OCI-LY7 (cell line): ENCODE measurements around the gene LCN9. TPM values are rescaled to one million over a fixed set of nuclear protein-coding genes. Genes with fewer than 3 reads are reported as not detected.

Experiments
- BruUV-seq: library from RNA; stranded (reverse); fragments of 400-500 nt; replicated peaks from 2 replicates; lab custom pipeline; 2021; lab: Mats Ljungman, UMichigan
- CTCF ChIA-PET: fragments of 300-600 bp; sonication (Branson Sonifier 250); formaldehyde crosslinking; loops from one replicate; lab custom pipeline; 2022; ENCODE audit warnings: antibody characterized with exemption; ENCODE audit not compliant: unreplicated experiment; lab: Charles Lee
- POLR2A ChIA-PET: fragments of 300-600 bp; sonication (Branson Sonifier 250); formaldehyde crosslinking; loops from one replicate; lab custom pipeline; 2022; ENCODE audit warnings: antibody characterized with exemption; lab: Charles Lee
- DNase-seq: peaks from one replicate; pipeline ENCODE4 v3.0.0-alpha.2; 2015; ENCODE audit warnings: low spot score
- H2AFZ ChIP-seq: fragments of 200-600 bp; sonication (generic), shearing (Covaris generic); 2 replicates; pipeline ENCODE4 v1.6.1; 2014; ENCODE audit warnings: mild to moderate bottlenecking, antibody characterized with exemption, low read length, moderate library complexity
- H3K27ac ChIP-seq: fragments of 200-600 bp; sonication (generic); 2 replicates; pipeline ENCODE4 v1.5.1; 2014; ENCODE audit warnings: mixed run types, low read depth, mild to moderate bottlenecking, moderate library complexity, low read length, inconsistent platforms; ENCODE audit not compliant: poor library complexity, severe bottlenecking
- H3K36me3 ChIP-seq: fragments of 200-600 bp; sonication (generic); 2 replicates; pipeline ENCODE4 v1.6.1; 2014; ENCODE audit warnings: mild to moderate bottlenecking, antibody characterized with exemption, low read length, moderate library complexity, mixed read lengths; ENCODE audit not compliant: insufficient read depth
- H3K4me1 ChIP-seq: fragments of 200-600 bp; sonication (generic); 2 replicates; pipeline ENCODE4 v1.5.1; 2014; ENCODE audit warnings: mild to moderate bottlenecking, low read length; ENCODE audit not compliant: insufficient read depth, poor library complexity, severe bottlenecking
- H3K4me2 ChIP-seq: fragments of 200-600 bp; sonication (generic); 2 replicates; pipeline ENCODE4 v1.6.1; 2014; ENCODE audit warnings: mild to moderate bottlenecking, low read length
- H3K4me3 ChIP-seq: fragments of 200-600 bp; sonication (generic); 2 replicates; pipeline ENCODE4 v1.5.1; 2014; ENCODE audit warnings: mild to moderate bottlenecking, low read depth, low read length; ENCODE audit not compliant: poor library complexity, severe bottlenecking
- H3K79me2 ChIP-seq: fragments of 200-600 bp; sonication (generic); 2 replicates; pipeline ENCODE4 v1.6.1; 2016; ENCODE audit warnings: low read depth, mild to moderate bottlenecking, low read length, moderate library complexity, mixed read lengths; ENCODE audit not compliant: insufficient read depth
- H3K9me2 ChIP-seq: fragments of 200-600 bp; sonication (generic); 2 replicates; pipeline ENCODE4 v1.6.1; 2016; ENCODE audit warnings: mild to moderate bottlenecking, low read length, mixed read lengths; ENCODE audit not compliant: insufficient read depth
- H3K9me3 ChIP-seq: fragments of 200-600 bp; sonication (generic); 2 replicates; pipeline ENCODE4 v1.6.1; 2014; ENCODE audit warnings: mild to moderate bottlenecking, mixed run types, low read length, mixed read lengths
- H4K20me1 ChIP-seq: fragments of 200-600 bp; sonication (generic); 2 replicates; pipeline ENCODE4 v1.6.1; 2014; ENCODE audit warnings: mild to moderate bottlenecking, antibody characterized with exemption, low read length, moderate library complexity, mixed read lengths; ENCODE audit not compliant: insufficient read depth
- EZH2phosphoT487 ChIP-seq: fragments of 200-600 bp; sonication (generic); IDR thresholded peaks from 2 replicates; pipeline ENCODE4 v1.6.1; 2018; ENCODE audit warnings: low read depth, borderline replicate concordance, mild to moderate bottlenecking, mixed run types, antibody characterized with exemption, low read length, moderate library complexity, mixed read lengths
- intact Hi-C: fragments of 100-400 bp; cut with micrococcal nuclease; formaldehyde crosslinking; loops from one replicate; pipeline ENCODE4 v1.10.0; 2022; ENCODE audit not compliant: unreplicated experiment
- total RNA-seq, 2 experiments: library from RNA; depleted of rRNA in 1 of 2; stranded (reverse); fragments of >200 nt in 1 of 2; shearing (Covaris generic) in 1 of 2; gene quantifications; 2 replicates each; pipeline ENCODE4 v1.2.3, GENCODE V29; 2014 to 2022
- TF ChIP-seq, protein P1 (sequence below): fragments of 200-600 bp; sonication (generic); conservative IDR thresholded peaks from 2 replicates; pipeline ENCODE4 v1.5.1; 2014; ENCODE audit warnings: mild to moderate bottlenecking, antibody characterized with exemption, low read length, moderate library complexity, mixed read lengths

The LCN9 gene
- total RNA-seq, 2 experiments from 2014 or later, result not detected

DNA sequence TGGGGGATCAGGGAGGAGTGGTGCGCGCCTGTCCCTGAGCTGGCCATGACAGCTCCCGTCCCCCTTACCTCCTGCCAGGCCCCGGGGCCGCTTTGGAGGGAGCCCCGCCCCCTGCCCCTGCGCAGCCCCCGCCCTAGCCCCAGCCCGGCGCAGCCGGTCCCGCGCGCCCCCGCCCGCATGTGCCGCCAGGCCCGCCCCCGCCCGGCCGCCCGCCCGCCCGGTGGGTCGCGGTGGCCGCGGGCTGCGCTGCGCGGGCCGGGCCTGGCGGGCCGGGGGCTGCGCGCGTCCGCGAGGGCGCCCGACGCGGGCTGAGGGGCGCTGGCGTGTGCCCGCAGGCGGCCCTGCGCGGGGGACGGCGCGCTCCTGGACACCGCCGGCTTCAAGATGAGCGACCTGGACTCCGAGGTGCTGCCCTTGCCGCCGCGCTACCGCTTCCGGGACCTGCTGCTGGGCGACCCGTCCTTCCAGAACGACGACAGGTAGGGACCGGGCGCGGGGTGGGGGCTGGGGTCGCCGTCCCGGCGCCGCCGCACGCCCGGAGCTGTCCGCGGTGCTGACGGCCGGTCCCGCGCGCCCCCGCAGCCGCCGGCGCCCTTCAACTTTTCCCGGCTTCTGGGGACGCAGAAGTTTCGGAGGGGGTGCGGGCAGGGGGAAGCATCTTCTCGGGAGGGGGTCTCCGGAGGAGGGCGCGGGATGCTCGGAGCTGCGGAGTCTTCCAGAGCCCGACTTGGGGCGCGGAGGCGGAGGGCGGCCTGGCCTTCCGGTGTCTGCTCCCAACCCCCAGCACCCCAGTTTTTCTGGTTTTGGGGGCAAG lies 51.3 kb downstream of the LCN9 start:
- Histone ChIP-seq H3K9me2 (no peaks in the 10 kb centered on the region), H3K27ac (no peak overlapping the region), H3K9me3 (no peaks in the 10 kb centered on the region), H3K79me2 (no peaks in the 10 kb centered on the region), H4K20me1 (no peaks in the 10 kb centered on the region), H2AFZ (no peak overlapping the region), H3K4me3 (no peak overlapping the region), H3K4me2 (no peak overlapping the region), H3K4me1 (no peaks in the 10 kb centered on the region), H3K36me3 (no peaks in the 10 kb centered on the region)
- intact Hi-C loops, result no loop called here
- DNase-seq, result no peak
- ChIA-PET POLR2A (no interaction called here), CTCF (no interaction called here)
- BruUV-seq, result no TSS peak
- no peak for TF ChIP-seq EZH2phosphoT487
- TF ChIP-seq, protein P1, sequence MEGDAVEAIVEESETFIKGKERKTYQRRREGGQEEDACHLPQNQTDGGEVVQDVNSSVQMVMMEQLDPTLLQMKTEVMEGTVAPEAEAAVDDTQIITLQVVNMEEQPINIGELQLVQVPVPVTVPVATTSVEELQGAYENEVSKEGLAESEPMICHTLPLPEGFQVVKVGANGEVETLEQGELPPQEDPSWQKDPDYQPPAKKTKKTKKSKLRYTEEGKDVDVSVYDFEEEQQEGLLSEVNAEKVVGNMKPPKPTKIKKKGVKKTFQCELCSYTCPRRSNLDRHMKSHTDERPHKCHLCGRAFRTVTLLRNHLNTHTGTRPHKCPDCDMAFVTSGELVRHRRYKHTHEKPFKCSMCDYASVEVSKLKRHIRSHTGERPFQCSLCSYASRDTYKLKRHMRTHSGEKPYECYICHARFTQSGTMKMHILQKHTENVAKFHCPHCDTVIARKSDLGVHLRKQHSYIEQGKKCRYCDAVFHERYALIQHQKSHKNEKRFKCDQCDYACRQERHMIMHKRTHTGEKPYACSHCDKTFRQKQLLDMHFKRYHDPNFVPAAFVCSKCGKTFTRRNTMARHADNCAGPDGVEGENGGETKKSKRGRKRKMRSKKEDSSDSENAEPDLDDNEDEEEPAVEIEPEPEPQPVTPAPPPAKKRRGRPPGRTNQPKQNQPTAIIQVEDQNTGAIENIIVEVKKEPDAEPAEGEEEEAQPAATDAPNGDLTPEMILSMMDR, result no peak

DNA sequence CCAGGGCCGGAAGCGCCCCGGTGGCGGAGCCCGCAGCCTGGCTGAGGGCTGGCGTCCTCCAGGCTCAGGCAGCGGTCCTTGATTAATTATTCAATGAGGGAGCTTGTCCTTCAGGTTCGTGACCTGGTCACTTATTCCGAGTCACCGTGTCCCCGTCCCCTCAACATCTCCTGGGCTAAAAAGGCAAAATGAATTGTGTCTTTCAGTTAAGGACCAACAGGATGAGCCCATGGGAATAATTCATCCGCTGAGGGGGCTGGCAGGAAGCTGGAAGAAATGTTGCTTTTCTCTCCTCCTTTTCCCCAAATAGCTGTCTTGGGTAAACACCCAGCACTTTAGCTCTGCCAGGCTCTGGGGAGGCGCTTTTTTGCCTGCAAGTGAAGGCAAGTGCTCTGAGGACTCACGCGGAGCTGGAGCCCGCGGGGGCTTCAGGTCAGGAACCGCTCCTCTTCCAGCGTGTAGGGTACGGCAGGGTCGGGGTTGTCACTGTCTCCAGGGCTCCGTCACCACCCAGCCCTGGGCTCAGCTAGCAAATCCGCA lies 52.0 kb downstream of the LCN9 start:
- POLR2A ChIA-PET, result no interaction called here

More for the DNA sequence above, 52.0 kb downstream of the LCN9 start:
- no peaks in the 10 kb centered on the region for H3K36me3 ChIP-seq
- no peak for TF ChIP-seq EZH2phosphoT487
- TF ChIP-seq, protein P1, result no peak
- no peak for DNase-seq
- no peaks in the 10 kb centered on the region for H3K79me2 ChIP-seq
- no peaks in the 10 kb centered on the region for H3K9me2 ChIP-seq
- H4K20me1 ChIP-seq, result no peaks in the 10 kb centered on the region
- no peak overlapping the region for H3K4me2 ChIP-seq
- CTCF ChIA-PET, result no interaction called here
- no peak overlapping the region for H3K27ac ChIP-seq
- intact Hi-C loops, result no loop called here
- no peak overlapping the region for H3K4me3 ChIP-seq
- H2AFZ ChIP-seq, result no peak overlapping the region
- H3K4me1 ChIP-seq, result no peaks in the 10 kb centered on the region
- no peaks in the 10 kb centered on the region for H3K9me3 ChIP-seq
- no TSS peak for BruUV-seq
